ENCODE results near the gene NOXA1.

Gene NOXA1

DNA sequence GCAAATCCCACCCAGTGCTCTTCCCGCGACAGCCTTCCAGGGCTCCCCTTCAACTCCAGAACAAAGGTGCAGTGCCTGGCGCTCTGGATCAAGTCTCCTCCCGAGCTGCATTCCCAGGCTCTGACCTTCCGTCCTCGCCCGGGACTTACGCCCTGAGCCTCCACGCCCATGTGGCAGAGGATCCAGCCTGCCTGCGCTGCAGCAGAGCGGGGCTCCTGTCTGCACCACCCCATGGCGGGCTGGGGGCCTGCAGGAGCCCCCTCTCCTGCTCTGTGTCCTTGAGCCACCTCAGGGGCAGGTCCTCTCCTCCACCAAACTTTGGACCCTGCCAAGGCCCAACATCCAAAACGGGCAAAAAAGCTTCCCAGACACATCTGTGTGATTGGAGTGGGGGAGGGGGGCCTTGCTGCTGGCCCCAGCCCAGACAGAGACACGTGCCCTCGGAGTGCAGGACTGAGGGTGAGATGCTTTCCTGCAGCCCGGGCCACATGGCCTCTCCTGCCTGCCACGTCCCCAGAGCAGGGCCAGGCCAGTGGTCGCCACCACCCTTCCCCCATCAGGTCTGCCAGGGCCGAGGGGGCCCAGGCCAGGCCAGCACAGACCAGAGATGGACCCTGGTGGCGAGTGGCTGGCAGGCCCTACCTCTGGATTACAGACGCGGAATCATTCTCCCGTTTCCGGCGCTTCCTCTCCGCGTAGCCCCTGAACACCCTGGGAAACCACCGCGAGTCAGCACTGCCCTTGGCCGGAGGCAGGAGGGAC lies 31.6 kb downstream of the NOXA1 start:
- DNase-seq (ENCODE audit: low read depth): no peak

DNA sequence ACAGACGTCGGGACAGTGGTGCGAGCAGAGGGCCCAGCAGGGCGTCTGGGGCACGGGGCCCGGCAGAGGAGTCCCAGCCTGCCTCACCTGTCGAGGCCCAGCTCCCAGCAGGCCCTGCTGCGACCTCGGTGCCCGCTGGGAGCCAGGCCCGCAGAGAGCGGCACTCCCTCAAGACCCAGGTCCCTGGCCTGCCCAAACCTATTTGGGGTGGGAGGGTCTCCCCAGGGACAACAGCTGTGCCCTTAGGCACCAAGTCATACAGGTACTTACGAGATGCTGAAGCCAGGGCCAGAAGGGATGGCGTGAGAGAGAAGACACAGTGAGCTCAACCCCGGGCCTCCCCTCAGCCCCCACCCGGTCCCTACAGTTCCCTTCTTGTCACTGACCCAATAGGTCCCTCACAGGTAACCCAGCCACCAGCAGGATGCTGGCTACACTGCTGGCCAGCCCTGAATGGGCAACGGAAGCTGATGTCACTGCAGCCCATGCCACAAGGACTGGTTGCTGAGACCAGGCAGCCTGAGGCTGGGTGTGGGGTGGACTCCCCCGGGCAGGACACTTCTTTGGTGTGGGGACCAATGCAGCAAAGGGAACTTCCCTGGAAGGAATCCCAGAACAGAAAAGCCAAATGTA lies 32.3 kb downstream of the NOXA1 start:
- DNase-seq (ENCODE audit: low read depth): no peak

DNA sequence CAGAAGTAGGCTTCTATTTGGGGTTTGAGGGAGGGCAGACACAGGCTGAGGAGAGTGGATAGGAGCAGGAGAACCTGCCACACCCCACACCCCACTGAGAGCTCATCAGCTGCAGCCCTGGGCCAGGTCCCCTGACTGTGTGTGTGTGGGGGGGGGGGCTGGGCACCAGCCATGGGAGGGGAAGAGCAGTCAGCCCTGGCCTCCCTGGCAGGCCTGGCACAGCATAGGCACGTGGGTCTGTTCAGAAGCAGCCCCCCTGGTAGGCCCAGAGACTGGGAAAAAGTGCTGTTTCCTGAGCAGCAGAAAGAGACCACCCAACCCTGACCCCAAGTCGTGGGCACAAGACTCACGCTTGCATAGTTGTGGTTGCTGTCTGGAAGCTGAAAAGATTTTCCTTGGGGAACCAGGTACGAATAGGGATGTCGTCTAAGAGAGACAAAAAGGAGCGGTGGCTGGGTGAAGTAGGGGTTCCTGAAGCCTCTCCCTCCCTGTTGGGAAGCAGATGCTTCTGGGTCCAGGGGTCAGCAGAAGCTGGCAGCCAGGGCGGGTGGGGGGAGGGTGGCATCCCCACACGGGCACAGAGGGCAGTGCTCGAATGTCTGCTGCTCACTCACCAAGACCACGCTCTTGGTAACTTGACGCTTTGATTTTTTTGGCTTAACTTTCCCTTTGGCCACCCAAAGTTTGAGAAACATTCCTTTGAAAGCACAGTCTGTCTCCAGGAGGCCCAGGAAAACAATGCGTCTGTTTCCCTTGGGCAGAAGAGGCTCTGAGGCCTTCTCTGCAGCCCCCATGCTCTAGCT lies 33.1 kb downstream of the NOXA1 start:
- no peak for DNase-seq (ENCODE audit: low read depth)

DNA sequence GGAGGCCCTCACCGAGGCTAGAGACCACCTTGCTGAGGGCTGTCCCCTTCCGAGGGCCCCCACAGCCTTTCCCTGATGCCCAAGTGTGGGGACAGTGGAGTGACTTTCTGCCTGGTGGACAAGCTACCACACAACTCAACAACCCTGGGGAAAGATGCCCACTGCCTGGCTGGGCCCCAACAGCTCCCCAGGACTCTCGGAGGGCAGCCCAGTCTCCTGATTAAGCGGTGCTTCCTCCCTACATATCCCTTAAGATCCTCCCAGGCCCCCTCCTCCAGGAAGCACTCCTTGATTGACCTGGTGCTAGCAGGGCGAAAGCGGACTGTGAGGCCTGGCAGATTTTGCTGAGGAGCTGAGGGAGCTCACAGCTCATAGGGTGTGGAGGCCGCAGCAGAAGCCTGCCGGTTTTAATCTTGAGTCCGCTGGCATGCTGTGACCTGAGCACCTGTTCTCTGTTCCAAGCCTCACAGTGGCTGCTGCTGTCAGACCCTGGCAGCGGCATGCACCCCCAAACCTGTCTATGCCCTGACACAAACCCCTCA lies 33.7 kb downstream of the NOXA1 start:
- no peak for DNase-seq (ENCODE audit: low read depth)

DNA sequence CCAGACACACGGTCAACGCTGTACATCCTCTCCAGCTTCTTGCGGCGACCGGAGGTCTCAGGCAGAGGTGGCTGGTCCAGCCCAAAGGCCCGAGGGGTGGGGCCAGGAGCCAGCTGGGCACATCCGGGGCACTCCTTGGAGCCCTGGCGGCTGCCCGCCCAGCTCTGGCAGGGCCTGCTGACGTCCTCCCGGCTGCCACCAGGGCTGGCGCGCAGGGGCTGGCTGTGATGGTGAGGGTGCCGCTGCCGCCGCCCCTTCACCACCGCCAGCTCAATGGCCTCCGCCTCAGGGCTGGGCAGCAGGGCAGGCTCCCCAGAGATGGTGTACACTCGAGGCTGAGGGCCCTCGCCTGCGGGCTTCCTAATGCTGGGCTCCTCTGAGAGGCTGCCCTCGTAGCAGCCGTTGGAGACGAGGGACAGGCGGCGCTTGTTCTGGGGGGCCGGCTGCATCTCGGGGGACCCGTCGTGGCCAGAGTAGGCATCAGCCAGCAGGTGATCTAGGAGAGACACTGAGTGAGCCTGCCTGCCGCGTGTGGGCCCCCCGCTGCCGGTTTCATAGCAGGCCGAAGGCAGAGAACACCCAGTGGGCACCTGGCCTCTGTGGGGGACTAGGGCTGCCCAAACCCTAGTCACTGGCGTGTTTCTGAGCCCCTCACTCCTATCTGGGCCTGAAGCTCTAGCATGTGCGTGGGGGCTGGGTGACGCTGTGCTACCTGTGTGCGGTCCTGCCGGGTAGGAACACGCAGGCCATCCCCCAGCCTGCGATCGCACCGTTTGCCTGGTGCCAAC lies 34.4 kb downstream of the NOXA1 start:
- no peak for DNase-seq (ENCODE audit: low read depth)

DNA sequence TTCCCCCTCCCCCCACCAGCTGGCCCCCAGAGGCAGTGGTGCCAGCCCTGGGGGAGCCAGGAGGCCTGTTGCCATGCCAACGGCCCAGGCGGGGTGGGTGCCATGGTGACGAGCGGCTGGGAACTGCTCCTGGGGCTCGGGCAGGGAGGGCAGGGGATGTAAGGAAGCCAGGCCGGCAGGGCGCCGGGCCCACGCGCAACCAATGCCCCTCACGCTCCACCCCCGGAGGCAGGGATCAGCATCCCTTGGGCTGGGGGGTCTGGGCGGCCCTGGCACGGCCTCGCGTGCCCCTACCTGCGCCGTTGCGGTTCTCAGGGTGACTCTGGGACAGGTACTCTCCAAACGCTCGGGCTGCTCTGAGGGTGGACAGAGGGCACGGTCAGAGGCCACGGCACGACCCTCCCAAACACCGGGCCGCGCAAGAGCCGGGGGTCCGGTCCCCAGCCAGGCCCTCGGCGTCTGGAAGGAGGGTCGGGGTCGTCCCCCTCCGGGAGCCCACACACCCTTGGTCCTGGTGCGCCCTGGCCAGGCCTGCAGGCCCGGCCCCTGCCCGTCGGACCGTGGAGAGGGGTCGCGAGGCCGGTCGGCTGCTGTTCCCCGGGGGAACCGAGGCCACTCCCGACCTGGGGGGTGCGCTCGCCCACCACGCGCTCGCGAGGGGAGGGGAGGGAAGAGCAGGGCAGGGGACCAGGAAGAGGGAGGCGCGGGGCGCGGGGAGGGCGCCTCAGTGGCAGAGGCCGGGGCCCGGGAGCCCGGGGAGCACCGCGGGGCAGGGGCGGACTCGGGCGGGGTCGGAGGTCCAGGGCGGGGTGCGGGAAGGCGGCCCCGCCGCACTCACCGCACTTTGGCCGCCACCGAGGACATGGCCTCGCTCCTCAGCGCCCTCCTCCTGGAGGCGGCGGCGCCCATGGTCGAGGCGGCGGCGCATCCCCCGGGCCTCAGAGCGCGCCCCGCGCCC lies 35.3 kb downstream of the NOXA1 start:
- peak; percentile 53 for DNase-seq (ENCODE audit: low read depth)

DNA sequence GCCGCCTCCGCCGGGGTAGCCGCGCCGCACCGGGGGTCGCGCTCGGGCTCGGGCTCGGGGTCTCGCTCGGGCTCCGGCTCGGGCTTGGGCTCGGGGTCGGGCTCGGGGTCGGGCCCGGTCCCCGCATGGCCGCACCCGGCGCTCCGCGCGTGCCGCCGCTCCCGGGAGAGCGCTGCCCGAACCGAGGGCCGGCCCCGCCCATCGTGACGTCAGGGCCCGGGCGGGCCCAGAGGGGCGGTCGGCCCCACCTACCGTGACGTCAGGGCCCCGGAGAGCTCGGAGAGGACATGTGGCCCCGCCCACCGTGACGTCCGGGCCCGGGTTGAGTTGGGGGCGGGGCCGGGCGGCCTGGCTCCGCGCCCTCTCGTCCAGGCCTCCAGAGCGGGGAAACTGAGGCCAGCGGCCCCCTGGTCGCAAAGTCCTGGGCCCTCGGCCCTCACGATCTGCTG lies 36.0 kb downstream of the NOXA1 start, which contains the start of gene NSMF:
NSMF (minus strand) TSS at position 183 of the 449 bp plus-strand sequence. CDS start 232 bp downstream, outside the sequence.
- peak; percentile 70 for DNase-seq (ENCODE audit: low read depth)

DNA sequence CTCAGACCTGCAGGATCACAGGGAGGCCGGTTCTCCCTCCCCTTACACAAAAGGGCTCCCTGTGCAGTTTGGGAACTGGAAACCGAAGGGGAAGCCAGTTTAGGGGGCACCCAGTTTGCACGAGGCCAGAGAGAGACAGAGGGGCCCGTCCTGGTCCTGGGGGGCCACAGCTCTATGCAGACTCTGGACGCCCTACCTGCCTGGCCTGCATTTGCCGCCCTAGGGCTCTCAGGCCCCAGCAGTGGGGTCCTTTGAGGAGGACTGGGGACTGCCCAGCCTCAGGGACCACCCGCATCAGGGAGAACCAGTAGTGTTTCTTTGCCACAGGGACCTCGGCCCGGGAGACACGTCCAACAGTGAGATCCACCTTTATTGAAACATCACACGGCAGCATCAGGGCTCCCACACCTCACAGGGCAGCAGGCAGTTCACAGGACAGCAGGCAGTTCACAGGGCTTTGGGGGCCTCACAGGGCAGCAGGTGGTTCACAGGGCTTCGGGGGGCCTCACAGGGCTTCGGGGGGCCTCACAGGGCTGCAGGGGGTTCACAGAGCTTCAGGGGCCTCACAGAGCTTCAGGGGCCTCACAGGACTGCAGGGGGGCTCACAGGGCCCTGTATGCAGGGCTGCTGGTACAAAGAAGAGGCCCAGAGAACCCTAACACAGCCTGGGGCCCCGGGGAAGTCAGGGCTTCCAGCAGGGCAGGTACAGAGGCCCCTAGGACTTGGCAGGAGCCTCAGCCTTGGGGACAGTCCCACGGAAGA lies 36.6 kb downstream of the NOXA1 start:
- no peak for DNase-seq (ENCODE audit: low read depth)

DNA sequence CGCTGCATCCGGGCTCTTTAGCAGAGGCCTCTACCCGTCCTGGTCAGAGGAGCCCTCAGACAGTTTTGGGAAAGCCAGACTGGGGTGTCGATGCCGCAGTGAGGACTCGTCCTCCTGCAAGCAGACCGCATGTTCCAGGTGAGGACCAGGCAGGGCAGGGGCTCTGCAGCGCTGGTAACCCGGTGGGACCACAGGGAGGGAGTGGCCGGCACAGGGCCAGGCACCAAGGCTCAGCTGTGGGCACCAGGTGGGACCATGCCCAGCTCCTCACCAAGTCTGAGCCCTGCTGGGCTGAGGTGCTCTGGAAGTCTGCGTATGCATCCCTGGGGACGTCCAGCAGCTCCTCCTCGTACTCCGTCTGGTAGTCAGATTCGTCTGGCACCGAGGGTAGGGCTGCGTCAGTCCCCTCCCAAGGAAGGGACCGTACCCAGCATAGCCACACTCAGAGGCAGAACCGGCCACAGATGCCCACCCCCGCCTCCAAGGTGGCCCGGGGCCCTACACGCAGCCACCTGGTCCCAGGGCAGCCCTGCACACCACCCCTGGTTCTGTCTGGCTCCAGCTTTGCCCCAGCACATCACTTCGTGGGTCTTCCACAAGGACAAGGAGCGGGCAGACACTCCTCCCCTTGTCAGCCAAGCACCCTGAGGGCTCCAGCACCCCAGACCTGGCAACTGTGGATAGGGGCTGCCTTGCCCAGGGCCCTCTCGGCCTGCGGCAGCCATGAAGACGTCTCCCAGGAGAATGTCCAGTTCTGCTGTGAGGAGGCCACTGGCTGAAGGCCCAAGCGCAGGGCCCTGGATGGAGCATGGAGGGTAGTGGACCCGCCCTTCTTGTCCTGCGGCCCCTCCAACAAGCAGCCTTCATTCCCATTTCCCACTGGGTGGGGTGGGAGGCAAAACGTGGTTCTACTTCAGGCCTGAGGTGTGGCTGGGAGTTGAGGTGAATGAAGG lies 37.4 kb downstream of the NOXA1 start:
- no peak for DNase-seq (ENCODE audit: low read depth)

DNA sequence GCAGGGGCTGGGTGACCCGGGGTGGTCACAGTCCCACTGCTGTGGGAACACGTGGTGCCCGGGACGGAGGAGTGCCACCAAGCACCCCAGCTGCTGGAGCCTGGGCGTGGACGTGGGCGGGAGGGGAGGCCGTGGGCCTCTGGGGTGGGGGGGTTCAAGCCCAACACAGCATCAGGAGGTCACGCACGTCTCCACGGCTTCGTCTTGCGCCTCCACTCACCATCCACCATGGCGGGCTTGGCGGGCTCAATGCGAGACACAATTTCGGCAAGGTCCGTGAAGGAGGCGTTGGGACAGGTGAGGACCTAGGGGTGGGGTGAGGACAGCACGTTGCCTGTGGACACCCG lies 38.1 kb downstream of the NOXA1 start:
- no peak for DNase-seq (ENCODE audit: low read depth)

DNA sequence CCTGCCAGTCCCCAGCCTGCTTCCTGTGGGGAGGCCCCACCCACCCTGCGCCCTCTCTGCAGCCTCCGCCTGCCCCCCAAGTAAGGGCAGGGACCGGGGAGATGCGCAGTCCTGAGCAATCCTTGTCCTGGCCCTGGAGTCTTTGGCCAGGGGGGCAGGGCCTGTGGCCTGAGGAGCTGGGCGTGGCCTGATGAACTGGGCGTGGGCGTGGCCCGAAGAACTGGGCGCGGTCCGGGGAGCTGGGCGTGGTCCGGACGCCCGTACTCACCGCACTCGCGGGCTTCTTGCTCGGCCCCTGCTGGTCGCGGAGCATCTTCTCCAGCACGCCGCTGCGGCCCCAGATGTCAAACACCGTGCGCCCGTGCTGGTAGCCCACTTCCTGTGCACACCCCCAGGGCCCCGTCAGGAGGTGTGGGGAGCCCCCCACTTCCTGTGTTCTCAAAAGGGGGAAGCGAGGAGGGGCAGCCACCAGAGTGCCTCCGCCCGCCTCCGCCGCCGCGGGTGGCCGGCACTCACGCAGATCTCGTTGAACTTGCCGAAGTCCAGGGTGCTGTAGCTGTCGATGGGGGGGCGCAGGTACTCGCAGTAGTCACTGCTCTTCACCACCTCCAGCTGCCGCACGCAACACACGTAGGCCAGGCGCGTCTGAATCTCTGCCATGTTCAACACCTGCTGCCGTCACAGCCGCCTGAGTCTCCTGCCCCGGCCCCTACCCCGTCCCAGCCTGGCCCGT lies 38.6 kb downstream of the NOXA1 start:
- peak; percentile 96 for DNase-seq (ENCODE audit: low read depth)

DNA sequence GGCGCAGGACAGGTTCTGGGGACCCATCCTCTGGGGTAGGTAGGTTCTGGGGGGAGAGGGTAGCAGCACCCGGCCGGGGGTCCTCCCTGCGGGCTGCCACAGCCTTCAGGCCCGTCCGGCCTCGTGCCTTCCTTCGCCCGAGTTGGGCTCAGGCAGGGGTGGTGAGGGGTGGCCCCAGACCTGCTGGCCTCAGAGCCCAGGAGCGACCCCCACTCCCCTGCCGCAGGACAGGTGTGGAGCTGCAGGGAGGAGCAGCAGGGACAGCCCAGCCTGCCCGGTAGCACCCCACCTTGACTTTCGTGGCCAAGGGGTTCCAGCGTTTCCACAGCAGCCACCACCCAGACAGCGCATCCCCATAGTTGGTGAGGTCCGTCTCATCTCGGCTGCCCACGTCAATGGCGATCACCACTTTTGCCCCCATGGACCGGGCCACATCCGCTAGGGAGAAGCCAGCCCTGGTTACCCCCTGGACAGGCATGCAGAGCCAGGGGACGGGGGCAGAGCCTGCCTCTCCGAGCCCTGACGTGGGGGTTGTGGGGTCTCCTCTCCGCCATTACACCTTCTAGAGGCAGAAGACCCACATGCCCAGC lies 39.3 kb downstream of the NOXA1 start:
- DNase-seq (ENCODE audit: low read depth): no peak

DNA sequence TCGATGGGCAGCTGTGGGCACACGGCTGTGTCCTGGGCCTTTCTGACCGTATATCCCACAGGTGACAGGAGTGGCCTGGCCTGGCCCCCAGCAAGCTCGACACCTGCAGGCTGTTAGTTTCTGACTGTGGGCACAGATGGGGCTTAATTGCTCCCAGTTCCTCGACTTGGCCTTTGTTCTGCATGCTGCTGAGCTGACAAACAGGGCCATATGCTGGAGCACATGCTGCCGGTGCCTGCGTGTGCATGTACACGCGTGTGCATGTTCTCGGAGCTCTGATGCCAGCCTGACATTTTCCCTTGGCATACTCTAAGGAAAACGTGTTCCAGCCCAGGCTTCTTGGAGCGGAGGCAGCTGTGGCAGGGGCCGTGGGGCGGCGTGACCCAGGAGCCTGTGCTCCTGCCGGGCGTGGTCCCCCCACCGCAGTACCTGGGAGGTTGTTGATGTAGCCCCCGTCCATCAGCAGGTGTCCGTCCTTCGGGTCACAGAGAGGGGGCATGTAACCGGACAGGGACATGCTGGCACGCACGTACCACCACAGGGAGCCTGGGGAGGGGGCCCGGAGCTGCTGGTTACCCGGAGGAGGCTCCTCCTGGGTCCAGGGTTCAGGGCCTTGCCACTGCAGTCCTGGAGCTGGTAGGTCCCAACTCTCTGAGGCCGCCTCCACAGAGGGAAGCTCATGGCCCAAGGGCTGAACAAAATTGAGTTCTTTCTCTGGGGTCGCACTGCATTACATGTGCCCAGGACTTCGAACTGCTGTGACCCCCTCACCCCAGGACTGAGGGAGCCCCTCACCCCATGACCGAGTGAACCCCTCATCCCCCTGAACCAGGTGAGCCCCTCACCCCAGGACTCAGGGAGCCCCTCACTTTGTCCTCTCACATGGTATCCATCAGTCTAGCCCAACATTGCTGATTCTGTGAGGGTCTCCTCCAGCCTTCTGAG lies 40.1 kb downstream of the NOXA1 start:
- DNase-seq (ENCODE audit: low read depth): no peak

DNA sequence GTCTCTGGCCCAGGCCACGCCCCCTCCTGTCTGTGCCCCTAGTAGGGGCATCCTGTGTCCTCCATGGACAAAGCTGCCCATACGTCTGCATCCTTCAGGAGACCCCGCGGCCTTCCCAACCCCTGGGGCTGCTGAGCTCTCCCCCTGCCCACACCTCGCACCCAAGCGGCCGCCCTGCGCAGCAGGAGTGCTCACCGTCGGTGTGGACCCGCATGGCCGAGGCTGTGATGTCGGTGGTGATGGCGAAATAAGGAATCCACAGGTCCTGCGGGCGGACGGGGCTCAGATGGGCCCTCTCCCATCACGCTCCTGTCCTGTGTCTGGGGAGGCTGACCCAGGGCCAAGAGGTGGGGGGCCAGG lies 40.7 kb downstream of the NOXA1 start:
- DNase-seq (ENCODE audit: low read depth): no peak

DNA sequence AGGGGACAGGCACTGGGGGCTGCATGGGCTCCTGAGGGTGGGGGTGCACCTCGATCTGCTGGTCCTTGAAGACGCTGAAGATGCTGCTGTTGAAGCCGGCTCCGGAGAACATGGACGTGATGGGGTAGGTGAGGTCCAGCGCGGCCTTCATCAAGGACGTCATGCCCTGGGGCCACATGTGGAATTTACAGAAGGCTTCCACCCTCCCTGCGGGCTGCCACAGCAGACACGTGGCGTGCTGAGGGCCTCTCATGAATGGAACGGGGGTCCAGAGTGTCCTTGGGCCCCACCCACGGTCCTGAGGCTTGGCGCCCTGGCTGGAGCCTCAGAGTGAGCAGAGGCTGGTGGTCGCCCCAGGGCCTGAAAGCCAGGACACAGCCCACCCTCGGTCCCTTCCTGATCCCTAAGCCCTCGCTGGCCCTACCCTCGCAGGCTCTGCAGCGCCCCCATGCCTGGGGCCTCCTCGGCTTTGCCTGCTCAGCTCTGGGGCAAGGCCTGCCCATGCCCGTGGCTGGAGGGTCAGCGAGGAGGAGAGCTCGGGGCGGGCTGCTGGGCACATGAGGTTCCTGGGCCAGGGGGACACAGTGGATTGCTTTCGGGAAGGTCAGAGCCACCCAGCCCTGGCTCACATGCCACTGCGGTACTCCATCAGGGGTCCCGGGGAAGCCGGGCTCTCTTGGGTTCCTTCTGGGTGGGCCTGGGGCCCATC lies 41.3 kb downstream of the NOXA1 start:
- no peak for DNase-seq (ENCODE audit: low read depth)

All from CMK (cell line).